Dendritic cell treated with granulocyte-macrophage colony-stimulating factor and Interleukin-4, amounts not matched to agents 40 ng/mL and 50 ng/mL, for 4 days (primary cell): ENCODE results near the gene B3GAT1.
"Not testable (repeated sequence)": the region's sequence is repeated elsewhere in the genome, so short reads cannot be mapped to it uniquely, and the experiment has no call there.

ENCODE experiments used
- H3K27ac Mint-ChIP-seq: one replicate; pipeline ENCODE4 v1.8.0; 2022; ENCODE audit warnings: mild to moderate bottlenecking, mixed read lengths
- H3K27me3 Mint-ChIP-seq: one replicate; pipeline ENCODE4 v1.8.0; 2022; ENCODE audit warnings: mild to moderate bottlenecking, mixed read lengths
- H3K36me3 Mint-ChIP-seq: one replicate; pipeline ENCODE4 v1.8.0; 2022; ENCODE audit warnings: low read depth, mixed read lengths
- H3K4me1 Mint-ChIP-seq: one replicate; pipeline ENCODE4 v1.8.0; 2022; ENCODE audit warnings: low read depth, mixed read lengths
- H3K4me3 Mint-ChIP-seq: one replicate; pipeline ENCODE4 v1.8.0; 2022; ENCODE audit warnings: mild to moderate bottlenecking, moderate library complexity, mixed read lengths
- H3K9me3 Mint-ChIP-seq: one replicate; pipeline ENCODE4 v1.8.0; 2022; ENCODE audit warnings: mixed read lengths
- intact Hi-C: fragments of 100-400 bp; cut with micrococcal nuclease; formaldehyde crosslinking; loops from one replicate; pipeline ENCODE4 v1.15.0; 2022

Gene B3GAT1

DNA sequence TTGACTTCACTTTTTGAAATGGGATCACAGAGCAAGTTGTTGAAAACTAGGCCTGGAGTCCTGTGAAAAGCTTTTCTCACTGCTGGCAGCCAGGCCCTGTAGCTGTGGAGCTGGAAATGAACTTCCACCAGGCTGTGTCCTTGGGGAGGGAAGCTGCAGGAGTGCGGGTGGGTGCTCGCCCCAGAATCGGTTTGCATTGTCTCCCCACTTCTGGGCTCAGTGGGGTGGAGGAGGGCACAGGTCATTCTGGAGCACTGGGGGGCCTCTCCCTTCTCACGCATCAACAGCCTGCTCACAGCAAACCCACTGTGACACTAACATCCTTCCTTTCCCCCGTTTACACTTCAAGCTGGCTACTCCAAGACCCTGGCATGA lies 65.1 kb downstream of the B3GAT1 start:
- no peak overlapping the region for H3K4me3 Mint-ChIP-seq
- H3K4me1 Mint-ChIP-seq = no peaks in the 10 kb centered on the region
- H3K27ac Mint-ChIP-seq = no peak overlapping the region
- H3K9me3 Mint-ChIP-seq = no peaks in the 10 kb centered on the region
- H3K27me3 Mint-ChIP-seq = peaks cover 3% of the 10 kb centered on the region
- no peaks in the 10 kb centered on the region for H3K36me3 Mint-ChIP-seq
- intact Hi-C loops = no loop called here

DNA sequence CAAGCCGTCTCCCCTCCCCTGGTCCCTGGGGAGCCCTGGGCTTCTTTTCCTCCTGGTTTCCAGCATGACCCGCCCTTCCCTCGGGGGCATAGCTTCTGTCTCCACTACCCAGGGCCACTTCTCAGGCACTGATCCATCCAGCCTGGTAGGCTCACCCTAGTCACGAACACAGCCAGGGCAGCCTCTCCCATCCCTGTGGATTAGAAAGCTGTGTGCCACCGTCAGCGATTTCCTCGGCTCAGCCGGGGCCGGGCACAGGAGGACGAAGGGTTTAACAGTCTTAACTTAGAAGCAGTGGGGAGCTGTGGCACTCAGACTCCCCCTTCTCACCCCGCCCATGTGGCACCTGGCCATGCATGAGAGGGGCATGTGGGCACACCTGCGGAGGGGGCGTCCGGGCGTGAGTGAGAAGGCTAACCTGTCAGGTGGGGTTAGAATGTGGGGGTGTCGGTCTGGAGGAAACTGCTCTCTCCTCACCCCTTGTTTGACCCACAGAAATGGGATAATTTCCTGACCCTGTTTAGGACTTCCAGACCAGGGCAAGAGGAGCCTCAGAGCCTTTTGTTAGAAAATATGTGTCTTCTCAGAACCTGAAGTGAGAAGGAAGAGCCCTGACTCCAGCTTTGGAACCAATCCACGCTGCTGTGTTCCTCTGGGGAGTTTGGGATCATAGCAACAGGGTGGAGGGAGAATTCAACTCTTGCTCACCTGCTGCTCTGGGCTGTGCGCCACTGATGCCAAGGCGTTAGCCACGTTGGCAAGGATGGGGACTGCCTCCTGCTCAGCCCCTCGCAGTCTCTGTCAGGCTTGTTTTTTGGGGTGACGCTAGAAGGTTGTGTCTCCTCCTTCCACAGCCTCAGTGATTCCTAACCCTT lies 65.7 kb downstream of the B3GAT1 start:
- Mint-ChIP-seq H3K4me1 (no peaks in the 10 kb centered on the region), H3K27ac (no peak overlapping the region), H3K36me3 (no peaks in the 10 kb centered on the region), H3K4me3 (no peak overlapping the region), H3K9me3 (no peaks in the 10 kb centered on the region), H3K27me3 (peaks cover 3% of the 10 kb centered on the region)
- intact Hi-C loops = no loop called here

DNA sequence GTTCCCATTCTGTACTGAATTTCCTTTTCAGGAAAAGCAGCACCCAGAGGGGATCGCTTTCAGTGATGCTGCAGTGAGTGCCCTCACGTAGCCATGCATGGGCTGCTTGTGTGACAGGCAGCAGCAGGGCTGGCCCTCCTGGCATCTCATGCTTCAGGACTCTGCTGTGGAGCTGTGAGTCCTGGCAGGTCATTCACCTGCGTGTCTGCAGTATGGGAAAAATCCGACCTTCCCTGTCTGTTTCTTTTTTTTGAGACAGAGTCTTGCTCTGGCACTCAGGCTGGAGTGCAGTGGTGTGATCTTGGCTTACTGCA lies 66.8 kb downstream of the B3GAT1 start:
- Mint-ChIP-seq H3K27me3 (peaks cover 5% of the 10 kb centered on the region), H3K9me3 (no peaks in the 10 kb centered on the region), H3K4me1 (no peaks in the 10 kb centered on the region), H3K4me3 (no peak overlapping the region), H3K36me3 (no peaks in the 10 kb centered on the region), H3K27ac (no peak overlapping the region)
- intact Hi-C loops = loop anchor here (2.0 kb wide), 1 partner anchor 64 kb away; no protein-coding TSS in a partner anchor

DNA sequence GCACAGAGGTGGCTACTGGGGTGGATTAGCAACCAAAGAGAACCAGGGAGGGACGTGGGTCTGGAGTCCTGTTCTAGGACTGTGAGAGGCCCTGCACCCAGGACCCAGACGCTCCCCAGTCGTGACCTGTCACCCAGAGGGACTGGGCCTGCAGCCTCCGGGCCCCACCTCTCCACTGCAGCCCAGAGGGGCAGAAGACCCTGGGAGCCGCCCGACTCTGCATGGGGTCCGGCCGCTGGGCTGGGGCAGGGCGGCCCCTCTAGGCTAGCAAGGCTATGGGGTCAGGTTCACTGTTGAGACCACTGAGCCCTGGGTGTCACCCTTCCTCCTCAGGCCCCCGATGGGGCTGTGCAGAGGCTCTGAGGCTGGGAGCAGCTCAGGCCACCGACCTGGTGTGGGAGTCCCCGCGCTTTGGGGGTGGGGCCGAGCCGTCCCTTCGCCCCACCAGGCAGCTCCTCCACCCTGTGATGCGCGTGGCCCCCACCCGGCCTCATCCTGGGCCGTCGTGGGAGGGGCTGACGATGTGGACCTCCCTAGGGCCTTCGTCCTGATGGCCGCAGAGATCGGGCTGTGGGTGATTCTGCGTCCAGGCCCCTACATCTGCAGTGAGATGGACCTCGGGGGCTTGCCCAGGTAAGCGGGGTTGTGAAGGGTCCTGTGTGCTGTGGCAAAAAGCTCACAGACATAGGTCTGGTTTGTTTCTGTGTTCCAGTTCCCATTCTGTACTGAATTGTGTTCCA lies 67.4 kb downstream of the B3GAT1 start:
- not testable (repeated sequence) for H3K9me3 Mint-ChIP-seq, H3K27me3 Mint-ChIP-seq, H3K4me3 Mint-ChIP-seq, H3K36me3 Mint-ChIP-seq, H3K27ac Mint-ChIP-seq, H3K4me1 Mint-ChIP-seq
- intact Hi-C loops = loop anchor here (2.0 kb wide), 1 partner anchor 64 kb away; no protein-coding TSS in a partner anchor

DNA sequence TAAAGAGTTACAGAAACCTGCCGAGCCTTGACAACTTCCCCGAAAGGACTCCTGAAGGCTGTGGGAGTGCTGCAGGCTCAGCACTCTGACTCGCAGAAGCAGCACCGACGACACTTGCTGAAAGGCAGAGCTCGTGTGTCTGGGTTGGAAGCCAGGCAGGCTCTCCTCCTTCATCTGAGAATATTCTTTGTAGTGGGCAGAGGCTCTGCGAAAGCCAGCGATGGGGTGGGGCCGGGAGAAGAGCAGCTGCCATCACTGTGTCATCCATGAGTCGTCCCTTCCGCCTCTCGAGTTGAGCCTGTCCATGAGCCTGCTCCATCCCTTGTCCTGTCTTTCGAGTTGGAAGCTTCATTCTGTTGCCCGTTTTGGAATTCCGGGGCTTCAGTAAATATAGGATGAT lies 68.4 kb downstream of the B3GAT1 start:
- no peak overlapping the region for H3K4me3 Mint-ChIP-seq
- no peaks in the 10 kb centered on the region for H3K9me3 Mint-ChIP-seq
- H3K36me3 Mint-ChIP-seq = no peaks in the 10 kb centered on the region
- H3K27ac Mint-ChIP-seq = no peak overlapping the region
- H3K4me1 Mint-ChIP-seq = no peaks in the 10 kb centered on the region
- intact Hi-C loops = loop anchor here (2.0 kb wide), 1 partner anchor 63 kb away; no protein-coding TSS in a partner anchor
- H3K27me3 Mint-ChIP-seq = peaks cover 9% of the 10 kb centered on the region

DNA sequence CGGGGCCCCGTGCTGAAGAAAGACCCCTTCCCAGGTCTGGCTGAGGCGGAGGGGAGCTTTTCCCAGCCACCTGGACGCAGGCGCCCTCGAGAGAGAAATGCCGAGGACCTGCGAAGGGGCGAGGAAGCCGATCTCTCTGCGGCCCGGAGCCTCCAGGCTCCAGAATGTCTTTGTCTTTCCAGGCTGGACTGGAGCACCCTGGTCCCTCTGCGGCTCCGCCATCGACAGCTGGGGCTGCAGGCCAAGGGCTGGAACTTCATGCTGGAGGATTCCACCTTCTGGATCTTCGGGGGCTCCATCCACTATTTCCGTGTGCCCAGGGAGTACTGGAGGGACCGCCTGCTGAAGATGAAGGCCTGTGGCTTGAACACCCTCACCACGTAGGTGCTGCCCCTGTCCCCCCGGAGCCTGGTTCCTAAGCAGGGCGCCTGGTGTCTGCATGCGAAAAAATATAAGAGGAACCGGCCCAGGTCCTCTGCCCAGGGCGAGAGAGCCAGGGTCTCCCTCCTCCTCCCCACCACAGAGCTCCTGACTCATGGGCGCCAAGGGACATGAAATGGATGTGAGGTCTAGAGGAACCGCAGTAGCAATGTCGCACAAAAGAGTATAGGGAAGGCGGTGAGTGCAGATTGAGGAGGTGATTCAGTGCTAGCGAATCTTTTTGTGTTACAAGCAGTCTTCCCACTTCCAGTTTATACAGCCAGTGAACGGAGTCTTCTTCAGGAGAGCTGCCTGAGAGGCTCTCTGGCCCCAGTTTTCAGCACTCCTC lies 69.3 kb downstream of the B3GAT1 start:
- H3K36me3 Mint-ChIP-seq = no peaks in the 10 kb centered on the region
- intact Hi-C loops = no loop called here
- no peaks in the 10 kb centered on the region for H3K4me1 Mint-ChIP-seq
- no peak overlapping the region for H3K4me3 Mint-ChIP-seq
- H3K27ac Mint-ChIP-seq = no peak overlapping the region
- H3K9me3 Mint-ChIP-seq = no peaks in the 10 kb centered on the region
- peaks cover 9% of the 10 kb centered on the region for H3K27me3 Mint-ChIP-seq

DNA sequence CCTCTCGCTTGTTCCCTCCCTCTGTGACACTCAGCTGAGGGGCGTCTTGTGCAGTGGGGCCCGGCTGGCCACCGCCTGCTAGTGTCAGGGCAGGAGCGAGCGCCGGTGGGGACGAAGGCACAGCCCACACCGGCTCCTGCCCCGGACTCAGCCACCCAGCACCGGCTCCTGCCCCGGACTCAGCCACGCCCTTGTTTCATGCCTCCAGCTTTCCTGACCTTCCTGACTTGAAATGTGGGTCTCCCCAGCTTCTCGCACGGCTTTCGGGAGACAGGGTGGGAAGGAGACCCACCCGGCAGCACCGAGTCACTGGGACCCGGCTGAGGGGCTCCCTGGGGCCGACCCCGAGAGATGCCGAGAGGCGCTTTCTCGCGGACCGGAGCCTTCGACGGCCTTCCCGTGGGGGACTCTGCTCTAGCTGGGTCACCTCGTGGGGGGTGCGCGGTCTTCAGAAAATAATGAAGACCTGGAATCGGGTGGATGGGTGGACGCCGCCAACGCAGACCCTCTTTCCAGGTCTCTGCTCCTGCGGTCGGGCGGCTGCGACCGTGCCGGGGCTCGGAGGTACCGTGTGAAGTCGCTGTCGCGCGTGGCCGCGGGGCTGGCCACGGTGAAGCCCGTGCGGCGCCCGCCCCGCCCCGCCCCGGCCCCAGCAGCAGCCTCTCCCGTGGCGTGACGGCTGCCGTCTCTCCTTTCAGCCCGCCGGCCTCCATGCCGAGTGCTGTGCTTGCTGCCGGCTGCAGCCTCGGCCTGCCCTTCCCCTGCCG lies 70.1 kb downstream of the B3GAT1 start:
- intact Hi-C loops = no loop called here
- Mint-ChIP-seq H3K4me1 (no peaks in the 10 kb centered on the region), H3K4me3 (no peak overlapping the region), H3K36me3 (no peaks in the 10 kb centered on the region), H3K27me3 (peaks cover 9% of the 10 kb centered on the region), H3K27ac (no peak overlapping the region), H3K9me3 (no peaks in the 10 kb centered on the region)

DNA sequence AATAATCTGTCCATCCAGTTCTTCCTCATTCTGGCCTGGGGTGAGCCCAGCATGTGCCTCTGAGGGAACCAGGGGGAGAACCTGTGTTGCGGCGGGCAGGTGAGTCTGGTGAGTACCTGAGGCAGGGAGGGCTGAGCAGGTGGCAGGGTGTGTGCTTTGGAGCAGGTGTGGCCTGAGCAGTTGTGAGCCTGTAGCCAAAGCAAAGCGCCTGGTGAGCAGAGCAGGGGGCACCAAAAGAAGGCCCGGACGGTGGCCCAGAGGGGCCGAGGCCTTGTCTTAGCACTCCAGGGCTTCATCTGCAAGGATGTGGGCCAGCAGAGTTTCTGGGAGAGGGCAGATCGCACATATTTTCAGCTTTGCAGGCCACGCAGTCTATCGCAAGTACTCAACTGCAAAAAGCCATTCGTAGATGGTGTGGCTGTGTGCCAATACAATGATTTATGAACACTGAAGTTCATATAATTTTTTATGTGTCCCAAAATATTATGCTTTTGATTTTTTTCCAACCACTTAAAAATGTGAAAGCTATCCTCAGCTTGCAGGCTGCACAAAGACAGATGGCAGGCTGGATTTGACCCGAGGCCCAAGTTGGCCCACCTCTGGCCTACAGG lies 71.6 kb downstream of the B3GAT1 start:
- H3K36me3 Mint-ChIP-seq = no peaks in the 10 kb centered on the region
- H3K27me3 Mint-ChIP-seq = peaks cover 15% of the 10 kb centered on the region

DNA sequence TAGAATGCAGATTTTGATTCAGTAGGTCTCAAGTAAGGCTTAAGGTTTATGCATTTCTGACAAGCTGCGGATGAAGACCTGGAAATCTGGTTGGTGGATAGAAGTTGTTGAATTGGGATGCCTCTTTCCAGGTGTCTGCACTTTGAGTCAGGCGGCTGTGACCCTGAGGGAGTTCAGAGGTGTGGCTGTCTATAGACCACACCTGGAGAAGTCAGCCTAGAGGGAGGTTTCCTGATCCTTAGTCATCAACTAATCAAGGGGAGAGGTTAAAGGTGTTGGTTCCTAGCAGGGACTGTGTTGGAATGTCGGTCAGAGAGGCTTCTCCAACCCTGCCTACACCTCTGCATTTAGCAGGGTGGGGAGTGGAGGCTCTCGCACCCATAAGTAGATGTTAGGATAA lies 72.3 kb downstream of the B3GAT1 start:
- Mint-ChIP-seq H3K36me3 (no peaks in the 10 kb centered on the region), H3K4me3 (no peak overlapping the region), H3K9me3 (no peaks in the 10 kb centered on the region), H3K27ac (no peak overlapping the region), H3K4me1 (no peaks in the 10 kb centered on the region), H3K27me3 (peaks cover 22% of the 10 kb centered on the region)
- intact Hi-C loops = no loop called here

More for the DNA sequence above, 71.6 kb downstream of the B3GAT1 start:
- H3K27ac Mint-ChIP-seq = no peak overlapping the region
- H3K4me1 Mint-ChIP-seq = no peaks in the 10 kb centered on the region
- H3K4me3 Mint-ChIP-seq = no peak overlapping the region
- intact Hi-C loops = no loop called here
- H3K9me3 Mint-ChIP-seq = no peaks in the 10 kb centered on the region

DNA sequence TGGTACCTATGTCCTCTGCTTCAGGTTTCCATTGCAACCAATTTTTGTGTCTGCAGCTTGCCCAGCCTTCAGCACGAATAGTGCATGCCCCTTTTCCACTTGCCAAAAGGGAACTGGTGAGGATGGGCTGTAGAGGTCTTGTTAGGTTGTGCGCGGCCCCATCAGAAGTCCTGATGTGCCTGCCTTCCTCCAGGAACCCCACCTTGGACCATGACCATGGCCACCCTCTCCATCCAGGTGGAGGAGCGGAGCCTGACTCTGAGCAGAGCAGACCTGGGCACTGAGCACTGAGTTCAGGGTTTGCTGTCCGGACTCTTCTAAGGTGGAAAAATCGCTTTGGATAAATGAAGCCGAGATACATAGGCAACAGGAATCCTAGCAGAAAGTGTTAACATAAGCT lies 73.4 kb downstream of the B3GAT1 start:
- Mint-ChIP-seq H3K27ac (no peak overlapping the region), H3K4me1 (peaks cover 6% of the 10 kb centered on the region), H3K27me3 (peaks cover 31% of the 10 kb centered on the region), H3K4me3 (no peak overlapping the region), H3K36me3 (no peaks in the 10 kb centered on the region), H3K9me3 (no peaks in the 10 kb centered on the region)
- intact Hi-C loops = no loop called here

DNA sequence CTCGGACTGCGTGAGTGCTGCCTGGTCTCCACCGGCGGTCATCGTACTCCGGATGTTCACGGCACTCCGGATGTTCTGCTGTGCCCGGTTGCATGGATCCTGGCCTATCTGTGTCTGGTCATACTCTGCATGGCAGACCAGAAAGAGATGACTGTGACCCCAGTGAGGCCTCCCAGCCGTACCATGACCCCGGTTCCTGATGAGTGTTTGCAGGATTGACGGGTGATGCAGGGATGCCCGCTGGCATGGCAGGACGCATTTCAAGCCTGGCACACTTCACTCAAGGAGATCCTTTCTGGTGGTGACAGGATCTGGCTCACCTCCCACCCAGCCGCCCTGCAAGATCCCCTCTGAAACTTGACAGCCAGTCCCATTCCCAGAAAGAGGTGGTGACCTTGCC lies 74.0 kb downstream of the B3GAT1 start:
- peaks cover 37% of the 10 kb centered on the region for H3K27me3 Mint-ChIP-seq
- no peaks in the 10 kb centered on the region for H3K9me3 Mint-ChIP-seq
- intact Hi-C loops = no loop called here
- peaks cover 11% of the 10 kb centered on the region for H3K4me1 Mint-ChIP-seq
- H3K4me3 Mint-ChIP-seq = no peak overlapping the region
- no peaks in the 10 kb centered on the region for H3K36me3 Mint-ChIP-seq
- H3K27ac Mint-ChIP-seq = no peak overlapping the region

DNA sequence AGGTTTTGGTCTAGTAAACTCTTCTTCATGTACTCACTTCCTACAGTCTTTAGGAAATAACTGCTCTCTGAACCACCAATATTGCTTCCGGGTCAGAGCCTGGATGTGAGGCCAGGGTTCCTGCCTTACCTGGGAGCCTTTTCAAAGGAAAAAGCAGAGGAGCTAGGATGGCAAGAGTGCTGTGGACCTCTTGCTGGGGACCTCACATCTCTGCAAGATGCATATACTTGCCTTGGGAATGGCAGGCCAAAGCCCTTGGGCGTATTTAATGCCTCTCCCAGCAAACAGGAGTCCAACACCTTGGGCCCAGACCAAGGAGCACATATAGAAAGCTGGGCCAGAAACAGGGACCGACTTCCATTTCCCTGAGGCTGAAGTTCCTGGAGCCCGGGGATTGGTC lies 75.0 kb downstream of the B3GAT1 start:
- Mint-ChIP-seq H3K9me3 (no peaks in the 10 kb centered on the region), H3K36me3 (no peaks in the 10 kb centered on the region), H3K27ac (no peak overlapping the region), H3K27me3 (peaks cover 45% of the 10 kb centered on the region), H3K4me3 (no peak overlapping the region), H3K4me1 (peaks cover 17% of the 10 kb centered on the region)
- intact Hi-C loops = no loop called here

DNA sequence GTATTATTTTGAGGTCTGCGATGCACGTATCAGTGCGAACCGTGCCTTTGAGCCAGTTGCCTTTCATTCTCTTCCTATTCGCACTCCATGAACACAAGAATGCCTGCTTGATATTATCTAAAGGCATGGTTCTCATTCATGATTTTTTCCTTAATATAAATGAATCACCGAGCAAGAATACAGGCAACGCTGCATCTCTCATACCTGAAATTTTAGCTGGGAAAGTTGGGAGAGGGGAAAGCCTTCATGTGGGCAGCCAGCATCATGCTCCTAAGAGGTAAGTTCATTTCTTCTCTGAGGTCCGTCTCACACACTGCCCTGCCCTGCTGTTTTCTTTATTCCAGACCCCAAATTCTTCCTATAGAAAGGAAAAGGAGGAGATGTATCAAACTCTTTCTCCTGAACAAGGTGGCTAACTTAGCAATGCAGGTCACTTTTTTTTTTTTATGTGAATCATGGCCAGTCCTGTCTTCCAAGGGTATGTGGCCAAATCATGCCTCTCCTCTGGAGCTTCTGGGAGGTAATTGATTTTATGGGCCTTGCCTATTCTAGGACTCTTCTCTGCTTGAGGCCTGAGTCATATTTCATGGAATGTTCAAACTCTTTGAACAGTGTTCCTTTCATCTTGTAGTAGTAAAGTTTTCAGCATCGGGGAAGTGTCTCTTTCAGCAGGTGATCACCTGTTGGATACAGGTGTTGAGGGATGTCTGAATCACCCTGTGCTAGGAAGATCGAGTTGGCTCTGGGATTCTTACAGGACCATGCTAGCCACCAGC lies 77.1 kb downstream of the B3GAT1 start:
- peaks cover 59% of the 10 kb centered on the region for H3K27me3 Mint-ChIP-seq
- H3K9me3 Mint-ChIP-seq = no peaks in the 10 kb centered on the region
- intact Hi-C loops = no loop called here
- no peak overlapping the region for H3K4me3 Mint-ChIP-seq
- H3K4me1 Mint-ChIP-seq = peaks cover 17% of the 10 kb centered on the region
- no peak overlapping the region for H3K27ac Mint-ChIP-seq
- H3K36me3 Mint-ChIP-seq = no peaks in the 10 kb centered on the region
